ENCODE measurements around the gene ZNF579.
"Not testable (repeated sequence)": the region's sequence is repeated elsewhere in the genome, so short reads cannot be mapped to it uniquely, and the experiment has no call there.

- TF ChIP-seq CTCF (conservative IDR thresholded peaks at IDR 0.05; ENCODE audit: low read depth, low read length); EZH2phosphoT487 (IDR thresholded peaks at IDR 0.05; ENCODE audit: borderline replicate concordance, low read length): not testable (repeated sequence)
Observed at GRCh38 chr19:55573929-55574328, 6.7 kb downstream of the ZNF579 start.
